ENCODE measurements around the gene MMADHC.

GRCh38 chr2:149601141-149601796 lies 13.7 kb upstream of the MMADHC start:
- TF ChIP-seq FOXK2 (IDR thresholded peaks at IDR 0.05) (no peak), USF2 (IDR thresholded peaks at IDR 0.05; ENCODE audit: low read depth, low read length) (no peak), USF2 (CRISPR knock-in tag; IDR thresholded peaks at IDR 0.05; ENCODE audit: borderline replicate concordance) (no peak), FOSL2 (CRISPR knock-in tag; IDR thresholded peaks at IDR 0.05) (no peak), IKZF4 (CRISPR knock-in tag; IDR thresholded peaks at IDR 0.05; ENCODE audit: borderline replicate concordance, low read depth, not compliant biosample characterization) (no peak), MYNN (CRISPR knock-in tag; IDR thresholded peaks at IDR 0.05; ENCODE audit: low read depth) (no peak), ZNF24 (IDR thresholded peaks at IDR 0.05) (no peak), ZKSCAN5 (CRISPR knock-in tag; IDR thresholded peaks at IDR 0.05) (no peak), CERS6 (CRISPR knock-in tag; IDR thresholded peaks at IDR 0.05) (no peak), LCORL (IDR thresholded peaks at IDR 0.05) (no peak), LCORL (CRISPR knock-in tag; IDR thresholded peaks at IDR 0.05) (no peak), ZNF121 (CRISPR knock-in tag; IDR thresholded peaks at IDR 0.05) (no peak), HDAC2 (CRISPR knock-in tag; IDR thresholded peaks at IDR 0.05) (no peak)
- TF ChIP-seq, protein P1, sequence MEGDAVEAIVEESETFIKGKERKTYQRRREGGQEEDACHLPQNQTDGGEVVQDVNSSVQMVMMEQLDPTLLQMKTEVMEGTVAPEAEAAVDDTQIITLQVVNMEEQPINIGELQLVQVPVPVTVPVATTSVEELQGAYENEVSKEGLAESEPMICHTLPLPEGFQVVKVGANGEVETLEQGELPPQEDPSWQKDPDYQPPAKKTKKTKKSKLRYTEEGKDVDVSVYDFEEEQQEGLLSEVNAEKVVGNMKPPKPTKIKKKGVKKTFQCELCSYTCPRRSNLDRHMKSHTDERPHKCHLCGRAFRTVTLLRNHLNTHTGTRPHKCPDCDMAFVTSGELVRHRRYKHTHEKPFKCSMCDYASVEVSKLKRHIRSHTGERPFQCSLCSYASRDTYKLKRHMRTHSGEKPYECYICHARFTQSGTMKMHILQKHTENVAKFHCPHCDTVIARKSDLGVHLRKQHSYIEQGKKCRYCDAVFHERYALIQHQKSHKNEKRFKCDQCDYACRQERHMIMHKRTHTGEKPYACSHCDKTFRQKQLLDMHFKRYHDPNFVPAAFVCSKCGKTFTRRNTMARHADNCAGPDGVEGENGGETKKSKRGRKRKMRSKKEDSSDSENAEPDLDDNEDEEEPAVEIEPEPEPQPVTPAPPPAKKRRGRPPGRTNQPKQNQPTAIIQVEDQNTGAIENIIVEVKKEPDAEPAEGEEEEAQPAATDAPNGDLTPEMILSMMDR (CRISPR knock-in tag; IDR thresholded peaks at IDR 0.05), result no peak
- TF ChIP-seq, protein P2, sequence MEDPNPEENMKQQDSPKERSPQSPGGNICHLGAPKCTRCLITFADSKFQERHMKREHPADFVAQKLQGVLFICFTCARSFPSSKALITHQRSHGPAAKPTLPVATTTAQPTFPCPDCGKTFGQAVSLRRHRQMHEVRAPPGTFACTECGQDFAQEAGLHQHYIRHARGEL (CRISPR knock-in tag; IDR thresholded peaks at IDR 0.05), result no peak

Measured in HepG2 (cell line).